NCI-H1436 treated with DMSO at 0.1 percent for 48 hours (cell line): Measurements from ENCODE around the gene ACAA2.

Experiments
- DNase-seq: peaks from one replicate; lab custom pipeline; 2025; lab: John Stamatoyannopoulos, UW

Gene ACAA2

DNA sequence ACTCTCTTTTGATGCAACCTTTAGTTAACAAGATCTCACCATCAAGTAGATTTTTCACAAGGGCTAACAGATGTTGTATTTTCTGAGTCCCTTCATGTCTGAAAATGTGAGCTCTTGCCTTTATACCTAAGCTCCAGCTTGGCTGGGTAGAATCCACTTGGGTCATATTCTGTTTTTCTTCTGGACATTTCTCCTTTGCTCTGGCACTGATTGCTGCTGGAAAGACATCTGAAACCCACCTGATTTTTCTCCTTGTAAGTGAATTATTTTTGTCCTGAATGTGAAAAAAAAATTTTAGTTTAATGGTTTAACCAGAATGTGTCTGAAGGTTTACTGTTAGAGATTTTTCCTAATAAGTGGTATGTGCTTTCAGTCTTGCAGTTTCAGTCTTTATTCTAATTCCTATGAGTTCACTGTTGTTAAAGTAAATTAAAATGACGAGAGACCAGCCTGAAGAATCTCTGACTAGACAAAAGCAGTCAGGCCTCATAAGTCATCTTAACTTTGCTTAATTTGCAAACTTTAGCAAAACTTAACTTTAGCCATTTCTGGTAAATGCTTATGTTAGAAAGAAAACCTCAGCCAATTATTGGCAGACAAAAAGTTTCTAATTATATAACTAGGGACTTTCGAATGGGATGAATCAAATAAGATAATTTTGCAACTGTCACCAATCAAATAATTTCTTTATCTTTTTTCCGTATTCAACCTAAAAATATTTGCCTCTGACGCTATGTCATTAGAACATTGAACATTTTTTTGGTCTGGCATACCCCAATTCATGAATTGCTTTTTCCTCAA is 70.8 kb downstream of the ACAA2 start:
- no peak for DNase-seq

DNA sequence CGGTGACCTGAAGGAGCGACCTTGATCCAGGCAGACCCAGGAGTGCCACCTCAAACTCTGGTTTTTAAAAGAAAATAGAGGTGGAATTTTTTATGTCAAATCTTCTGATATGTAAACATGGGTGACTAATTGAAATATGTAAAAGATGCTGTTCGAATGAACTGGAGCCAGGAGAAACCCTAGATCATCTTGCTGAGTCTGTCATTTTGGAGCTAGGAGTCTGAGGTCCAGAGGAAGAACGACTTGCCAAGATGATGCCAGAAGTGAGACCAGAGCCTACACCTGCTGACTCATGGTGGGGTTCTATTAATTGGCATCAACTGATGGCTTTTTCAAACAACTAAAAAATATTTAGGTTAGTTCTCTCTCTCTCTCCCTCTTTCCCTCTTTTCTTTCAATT is 74.1 kb downstream of the ACAA2 start:
- DNase-seq, result no peak

DNA sequence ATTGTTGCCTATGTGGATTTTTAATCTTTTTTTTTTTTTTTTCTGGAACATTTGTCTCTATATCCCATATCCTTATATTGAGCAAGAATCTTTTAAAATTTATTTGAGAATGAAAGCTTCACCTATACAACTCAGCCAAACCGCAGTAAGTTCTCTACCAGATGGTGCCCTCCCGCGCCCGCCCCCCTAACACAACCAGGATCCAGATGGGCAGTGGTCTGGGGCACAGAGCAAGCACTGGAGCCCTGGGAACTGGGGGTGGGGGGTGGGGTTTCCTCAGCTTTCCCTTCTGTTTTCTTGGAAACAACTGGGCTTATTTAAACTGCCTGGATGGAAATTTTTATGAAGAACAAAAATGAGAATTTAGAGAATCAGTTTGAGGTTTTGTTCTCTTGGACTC is 74.6 kb downstream of the ACAA2 start:
- no peak for DNase-seq

DNA sequence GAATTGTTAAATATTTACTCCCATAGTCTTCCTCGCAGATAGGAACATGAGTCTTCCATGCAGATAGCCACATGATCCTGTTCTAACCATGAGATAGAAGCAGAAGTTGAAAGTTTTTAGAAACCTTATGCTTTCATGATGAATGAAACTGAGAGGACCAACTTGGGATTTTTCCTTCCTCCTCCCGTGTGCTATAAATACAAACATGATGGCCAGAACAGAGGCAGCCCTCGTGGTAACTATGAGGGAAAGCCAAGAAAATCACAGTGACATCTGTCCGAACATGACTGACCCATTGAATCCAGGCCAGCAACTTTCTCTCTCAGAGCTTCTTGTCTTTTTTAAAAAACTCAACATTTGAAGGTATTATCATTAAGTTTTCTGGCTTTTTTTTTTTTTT is 78.5 kb downstream of the ACAA2 start:
- no peak for DNase-seq

DNA sequence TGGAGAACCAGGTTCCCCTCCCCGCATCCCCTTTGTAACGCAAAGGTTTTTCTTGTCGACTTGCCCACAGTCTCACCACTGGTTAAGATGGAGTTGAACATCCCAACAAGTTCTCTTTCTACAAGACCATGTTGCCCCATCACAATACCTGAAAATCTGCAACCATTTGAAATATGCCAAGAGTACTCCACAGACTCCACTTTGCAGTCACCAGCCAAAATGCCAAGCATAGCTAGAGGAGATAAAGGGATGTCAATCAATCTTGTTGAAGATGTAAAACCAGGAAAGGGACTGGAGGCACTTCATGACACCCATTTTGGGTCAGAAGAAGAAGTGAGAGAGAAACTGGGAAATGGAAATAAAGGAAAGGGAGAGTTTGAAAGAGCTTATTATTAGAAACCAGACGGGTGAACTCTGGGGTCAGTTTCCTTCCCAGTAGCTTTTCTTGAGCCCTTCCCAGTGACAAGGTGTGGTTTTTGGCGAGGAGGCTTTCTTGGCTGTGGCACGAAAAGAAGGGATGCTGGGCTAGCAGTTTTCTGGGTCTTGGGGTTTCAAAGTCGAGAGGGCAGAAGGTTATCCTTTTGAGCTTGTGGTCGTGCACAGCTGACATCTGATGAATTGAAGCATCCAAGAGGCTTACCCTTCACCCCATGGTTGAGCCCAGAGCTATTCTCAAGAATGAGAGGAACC is 79.3 kb downstream of the ACAA2 start:
- DNase-seq, result no peak

DNA sequence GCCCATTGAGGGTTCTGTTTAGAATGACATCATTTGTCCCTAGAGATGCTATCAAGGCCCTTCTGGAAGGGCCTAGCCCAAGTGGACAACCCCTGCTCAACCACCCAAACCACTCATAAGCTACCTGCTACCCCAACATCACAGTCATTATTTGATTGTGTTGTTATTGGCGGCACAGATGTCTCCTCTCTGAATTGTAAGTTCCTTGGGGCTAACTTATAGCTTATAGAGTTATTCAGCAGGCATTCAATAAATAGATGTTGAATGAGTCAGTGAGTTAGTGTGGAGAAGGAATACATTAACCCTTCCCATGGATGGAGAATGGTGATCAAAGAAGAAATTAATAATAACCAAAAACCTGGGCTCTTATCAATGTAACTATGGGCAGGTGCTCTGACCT is 80.0 kb downstream of the ACAA2 start:
- no peak for DNase-seq
